K562 (cell line): ENCODE measurements around the gene TBC1D16.

ENCODE experiments used
- MAFF ChIP-seq: IDR thresholded peaks from 2 replicates; pipeline ENCODE4 v1.6.1; 2012; ENCODE audit warnings: low read length, improper control_type of control experiment
- POLR3A ChIP-seq: IDR thresholded peaks from 2 replicates; pipeline ENCODE4 v1.6.1; 2011; ENCODE audit warnings: borderline replicate concordance, mild to moderate bottlenecking, moderate library complexity; ENCODE audit not compliant: insufficient read length, insufficient read depth; ENCODE audit errors: extremely low read depth
- ZZZ3 ChIP-seq: fragments of 450-650 bp; IDR thresholded peaks from 2 replicates; pipeline ENCODE4 v1.6.1; 2016; ENCODE audit warnings: antibody characterized with exemption, mild to moderate bottlenecking, moderate library complexity

DNA sequence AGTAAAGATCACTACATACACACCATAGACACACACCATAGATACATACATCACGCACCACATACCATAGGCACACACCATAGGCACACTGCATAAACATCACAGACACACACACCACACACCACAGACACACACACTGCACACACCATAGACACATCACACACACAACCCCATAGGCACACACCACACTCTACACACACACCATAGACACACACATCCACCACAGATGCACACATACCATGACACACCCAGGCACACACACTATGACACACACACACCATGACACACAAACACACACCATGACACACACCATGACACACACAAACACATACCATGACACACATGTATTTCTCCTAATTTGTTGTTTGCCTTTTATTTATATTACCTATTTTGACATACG is 14.1 kb downstream of the TBC1D16 start:
- no peak for TF ChIP-seq ZZZ3
- no peak for TF ChIP-seq POLR3A
- TF ChIP-seq MAFF, result no peak
